HG03095 (cell line): Measurements from ENCODE around the gene CCDC102A.
"Not testable (repeated sequence)": the region's sequence is repeated elsewhere in the genome, so short reads cannot be mapped to it uniquely, and the experiment has no call there.

Experiments used
- ATAC-seq: cut with Tn5 transposase; IDR thresholded peaks from one replicate; pipeline ENCODE4 v1.9.1; 2021; ENCODE audit warnings: moderate library complexity; ENCODE audit not compliant: unreplicated experiment

The CCDC102A gene

GRCh38 chr16:57536306-57537193 is at the start of gene CCDC102A:
CCDC102A (minus strand) TSS chr16:57536571; CDS start chr16:57529177, 7,394 bp downstream.
- ATAC-seq = peak; percentile 20

- ATAC-seq = no peak
Measured at GRCh38 chr16:57585051-57585687, 48.8 kb upstream of the CCDC102A start.

GRCh38 chr16:57579361-57579665 is 42.9 kb upstream of the CCDC102A start:
- no peak for ATAC-seq

GRCh38 chr16:57578521-57579360 is 42.4 kb upstream of the CCDC102A start:
- no peak for ATAC-seq

- ATAC-seq = no peak
Measured at GRCh38 chr16:57577691-57578224, 41.4 kb upstream of the CCDC102A start.

- no peak for ATAC-seq
Measured at GRCh38 chr16:57577214-57577613, 40.8 kb upstream of the CCDC102A start.

- peak; percentile 71 for ATAC-seq
Measured at GRCh38 chr16:57576429-57576870, 40.1 kb upstream of the CCDC102A start.

- no peak for ATAC-seq
Measured at GRCh38 chr16:57575468-57576277, 39.3 kb upstream of the CCDC102A start.

GRCh38 chr16:57574646-57575467 is 38.5 kb upstream of the CCDC102A start:
- ATAC-seq = no peak

GRCh38 chr16:57574086-57574485 is 37.7 kb upstream of the CCDC102A start:
- ATAC-seq = no peak

GRCh38 chr16:57572978-57573728 is 36.8 kb upstream of the CCDC102A start:
- ATAC-seq = no peak

- no peak for ATAC-seq
Measured at GRCh38 chr16:57571098-57571497, 34.7 kb upstream of the CCDC102A start.

GRCh38 chr16:57570301-57571070 is 34.1 kb upstream of the CCDC102A start:
- no peak for ATAC-seq

GRCh38 chr16:57569306-57569946 is 33.1 kb upstream of the CCDC102A start:
- ATAC-seq = no peak

- not testable (repeated sequence) for ATAC-seq
Measured at GRCh38 chr16:57568772-57569171, 32.4 kb upstream of the CCDC102A start.

GRCh38 chr16:57568173-57568678 is 31.9 kb upstream of the CCDC102A start:
- no peak for ATAC-seq

- ATAC-seq = no peak
Measured at GRCh38 chr16:57567691-57568090, 31.3 kb upstream of the CCDC102A start.
